Liver (tissue), 9 donors: ENCODE results near the gene PTPN18. TPM values are rescaled to one million over a fixed set of nuclear protein-coding genes. Genes with fewer than 3 reads are reported as not detected.

ENCODE experiments used
- DNase-seq: peaks from one replicate; pipeline ENCODE4 v3.0.0-alpha.2; 2017; ENCODE audit warnings: low spot score
- H3K27ac ChIP-seq, 2 donors: one replicate each; pipeline ENCODE4 v1.7.0; 2013; ENCODE audit warnings: inconsistent platforms in 2 of 2, low read length in 2 of 2, control low read depth in 1 of 2, low read depth in 1 of 2, mild to moderate bottlenecking in 1 of 2
- H3K27me3 ChIP-seq, 4 donors: one replicate each; pipeline versions ENCODE4 v1.6.1 to v1.7.0; 2013; ENCODE audit warnings: low read length in 3 of 4, inconsistent platforms in 1 of 4, mild to moderate bottlenecking in 1 of 4, moderate library complexity in 1 of 4; ENCODE audit not compliant: control insufficient read depth in 4 of 4, insufficient read depth in 4 of 4
- H3K36me3 ChIP-seq, 4 donors: one replicate each; pipeline versions ENCODE4 v1.6.1 to v1.7.0; 2013; ENCODE audit warnings: low read length in 3 of 4, mild to moderate bottlenecking in 3 of 4, low read depth in 1 of 4, moderate library complexity in 1 of 4; ENCODE audit not compliant: control insufficient read depth in 4 of 4, insufficient read depth in 3 of 4
- H3K4me1 ChIP-seq, 4 donors: one replicate each; pipeline versions ENCODE4 v1.6.1 to v1.7.0; 2013; ENCODE audit warnings: low read length in 3 of 4, mild to moderate bottlenecking in 3 of 4, moderate library complexity in 1 of 4; ENCODE audit not compliant: control insufficient read depth in 4 of 4, insufficient read depth in 4 of 4
- H3K4me3 ChIP-seq, 3 donors: one replicate each; pipeline versions ENCODE4 v1.6.1 to v1.7.0; 2013; ENCODE audit warnings: low read length in 3 of 3, control low read depth in 1 of 3, low read depth in 1 of 3, mild to moderate bottlenecking in 1 of 3
- H3K9ac ChIP-seq, 2 donors: one replicate each; pipeline ENCODE4 v1.7.0; 2013; ENCODE audit warnings: low read length in 2 of 2, mild to moderate bottlenecking in 2 of 2, moderate library complexity in 2 of 2, control low read depth in 1 of 2, low read depth in 1 of 2
- H3K9me3 ChIP-seq, 4 donors: one replicate each; pipeline versions ENCODE4 v1.6.1 to v1.7.0; 2013; ENCODE audit warnings: low read length in 3 of 4; ENCODE audit not compliant: control insufficient read depth in 4 of 4
- ATF3 ChIP-seq: IDR thresholded peaks from 2 replicates; pipeline ENCODE4 v1.6.1; 2016; ENCODE audit warnings: antibody characterized with exemption
- CTCF ChIP-seq: fragments of 150-350 bp; IDR thresholded peaks from 2 replicates; pipeline ENCODE4 v1.5.1; 2017; ENCODE audit warnings: improper control_type of control experiment, low read depth, low read length; ENCODE audit not compliant: missing input control
- EGR1 ChIP-seq, 2 donors: IDR thresholded peaks; 2 replicates each; pipeline ENCODE4 v1.6.1; 2016 to 2018; ENCODE audit warnings: antibody characterized with exemption in 2 of 2, low read depth in 2 of 2
- FOXA1 ChIP-seq: IDR thresholded peaks from 2 replicates; pipeline ENCODE4 v1.6.1; 2016; ENCODE audit warnings: antibody characterized with exemption
- FOXA2 ChIP-seq: IDR thresholded peaks from 2 replicates; pipeline ENCODE4 v1.6.1; 2016; ENCODE audit warnings: antibody characterized with exemption
- GABPA ChIP-seq, 2 donors: IDR thresholded peaks in 1 of 2; conservative IDR thresholded peaks in 1 of 2; 2 replicates each; pipeline ENCODE4 v1.6.1; 2016; ENCODE audit warnings: antibody characterized with exemption in 2 of 2, mild to moderate bottlenecking in 1 of 2, moderate library complexity in 1 of 2
- HNF4A ChIP-seq, 2 donors: conservative IDR thresholded peaks; 2 replicates each; pipeline ENCODE4 v1.6.1; 2016; ENCODE audit warnings: antibody characterized with exemption in 2 of 2, mild to moderate bottlenecking in 2 of 2
- HNF4G ChIP-seq: IDR thresholded peaks from 2 replicates; pipeline ENCODE4 v1.6.1; 2016; ENCODE audit warnings: antibody characterized with exemption
- JUND ChIP-seq, 2 donors: IDR thresholded peaks; 2 replicates each; pipeline ENCODE4 v1.6.1; 2016; ENCODE audit warnings: antibody characterized with exemption in 2 of 2
- MAX ChIP-seq: IDR thresholded peaks from 2 replicates; pipeline ENCODE4 v1.6.1; 2016; ENCODE audit warnings: antibody characterized with exemption
- NR2F2 ChIP-seq: IDR thresholded peaks from 2 replicates; pipeline ENCODE4 v1.6.1; 2016; ENCODE audit warnings: antibody characterized with exemption
- RAD21 ChIP-seq, 2 donors: IDR thresholded peaks; 2 replicates each; pipeline ENCODE4 v1.6.1; 2016; ENCODE audit warnings: antibody characterized with exemption in 2 of 2, mild to moderate bottlenecking in 2 of 2
- REST ChIP-seq: IDR thresholded peaks from 2 replicates; pipeline ENCODE4 v1.6.1; 2016; ENCODE audit warnings: antibody characterized with exemption, mild to moderate bottlenecking
- RXRA ChIP-seq, 2 donors: IDR thresholded peaks; 2 replicates each; pipeline ENCODE4 v1.6.1; 2017 to 2018; ENCODE audit warnings: antibody characterized with exemption in 2 of 2, mild to moderate bottlenecking in 1 of 2
- SP1 ChIP-seq: IDR thresholded peaks from 2 replicates; pipeline ENCODE4 v1.6.1; 2018; ENCODE audit warnings: antibody characterized with exemption, mild to moderate bottlenecking
- TAF1 ChIP-seq: conservative IDR thresholded peaks from 2 replicates; pipeline ENCODE4 v1.6.1; 2016; ENCODE audit warnings: antibody characterized with exemption, mild to moderate bottlenecking
- YY1 ChIP-seq: IDR thresholded peaks from 2 replicates; pipeline ENCODE4 v1.6.1; 2016; ENCODE audit warnings: antibody characterized with exemption, mild to moderate bottlenecking
- ZBTB33 ChIP-seq: IDR thresholded peaks from 2 replicates; pipeline ENCODE4 v1.6.1; 2016; ENCODE audit warnings: antibody characterized with exemption
- WGBS: extraction: QIAGEN DNeasy Blood & Tissue Kit; methylation state at CpG from one replicate; pipeline ENCODE4 v1.1.7; 2013; 5-methylcytosine and 5-hydroxymethylcytosine counted together
- polyA plus RNA-seq, 2 donors: library from polyadenylated mRNA; stranded (reverse) in 1 of 2; unstranded in 1 of 2; fragments of 200-250 nt in 1 of 2; fragments of >200 nt in 1 of 2; fragmentation: Nextera tagmentation in 1 of 2; extraction: Ambion mirVana in 1 of 2; gene quantifications; one replicate each; pipeline versions ENCODE4 v1.2.1 to v1.2.3, GENCODE V29; 2013 to 2015
- total RNA-seq, 2 donors: library from RNA; depleted of rRNA; stranded (reverse); fragments of >200 nt; gene quantifications; one replicate each; pipeline ENCODE4 v1.2.3, GENCODE V29; 2014
- donor health status: healthy.
- donor health status: healthy.
- donor health status: healthy.
- donor health status: healthy.
- donor health status: healthy.

PTPN18 gene
- total and polyA plus RNA-seq, 4 donors = 14.0 to 28.6 (median 16.7) TPM

GRCh38 chr2:130342533-130343275 is 13.2 kb upstream of the PTPN18 start, which contains the start of gene IMP4:
Gene IMP4 (plus strand): TSS chr2:130342897. CDS start chr2:130342933, 36 bp downstream.
- peak within 1 kb of the TSS; percentile 67 to 76 for H3K9ac ChIP-seq
- peak within 1 kb of the TSS; percentile 73 to 97 (median 92) for H3K4me3 ChIP-seq
- TF ChIP-seq SP1 = peak; percentile 68
- TF ChIP-seq MAX = peak; percentile 90
- TF ChIP-seq JUND (IDR thresholded peaks at IDR 0.05) = peak; percentile 26 to 54
- TF ChIP-seq RAD21 (IDR thresholded peaks at IDR 0.05) = peak; percentile 18 to 46
- TF ChIP-seq GABPA (IDR thresholded peaks at IDR 0.05 in 1 of 2, conservative IDR thresholded peaks at IDR 0.05 in 1 of 2) = peak; percentile 54 to 83
- no peak for TF ChIP-seq TAF1
- TF ChIP-seq HNF4A (conservative IDR thresholded peaks at IDR 0.05) = peak in 1 of 2 donors; percentile 57
- peak; percentile 83 for TF ChIP-seq ZBTB33
- peak; percentile 6 for TF ChIP-seq FOXA1
- peak; percentile 7 to 48 for TF ChIP-seq RXRA (IDR thresholded peaks at IDR 0.05)
- TF ChIP-seq HNF4G = no peak
- TF ChIP-seq CTCF = no peak
- TF ChIP-seq FOXA2 = no peak
- no peak for TF ChIP-seq ATF3
- no peak for TF ChIP-seq NR2F2
- peak; percentile 100 for TF ChIP-seq YY1
- peak in 1 of 2 donors; percentile 36 for TF ChIP-seq EGR1 (IDR thresholded peaks at IDR 0.05; ENCODE audit: low read depth in 2 of 2)
- TF ChIP-seq REST = peak; percentile 5
- H3K36me3 ChIP-seq = peaks cover 12 to 40% (median 38%) of the 10 kb centered on the region in 4 donors
- DNase-seq = peak; percentile 94
- H3K27me3 ChIP-seq = no peaks in the 10 kb centered on the region
- under 1% methylated on average over 60 of the region's 60 CpGs for WGBS
- peaks cover 3 to 15% (median 11%) of the 10 kb centered on the region in 4 donors for H3K4me1 ChIP-seq
- peak within 1 kb of the TSS; percentile 78 to 83 for H3K27ac ChIP-seq
- no peaks in the 10 kb centered on the region for H3K9me3 ChIP-seq
